Endothelial cell of umbilical vein (primary cell): Measurements from ENCODE around the gene RAB3D. TPM values are rescaled to one million over a fixed set of nuclear protein-coding genes. Genes with fewer than 3 reads are reported as not detected.

Experiments
- BruUV-seq: library from RNA; stranded (reverse); fragments of 400-500 nt; replicated peaks from 2 replicates; lab custom pipeline; 2021; lab: Mats Ljungman, UMichigan
- CTCF ChIA-PET: fragments of 300-600, 350-600 bp; sonication (Branson Sonifier 250); formaldehyde crosslinking; loops from one replicate; lab custom pipeline; 2021; ENCODE audit warnings: antibody characterized with exemption, inconsistent platforms; lab: Charles Lee
- POLR2A ChIA-PET: fragments of 300-600, 350-600 bp; sonication (Branson Sonifier 250); formaldehyde crosslinking; loops from one replicate; lab custom pipeline; 2021; ENCODE audit warnings: antibody characterized with exemption, inconsistent platforms; lab: Charles Lee
- DNase-seq: peaks from one replicate; pipeline ENCODE4 v3.0.0-alpha.2; 2011; ENCODE audit warnings: low read depth, low spot score
- FAIRE-seq: peaks from 2 replicates; lab custom pipeline; 2011; peaks lifted over from hg19 to GRCh38; lab: Jason Lieb, UNC
- H2AFZ ChIP-seq: 2 replicates; pipeline ENCODE4 v1.6.0; 2012; ENCODE audit warnings: low read depth, low read length, control low read depth, inconsistent platforms
- H3K27ac ChIP-seq: 2 replicates; pipeline ENCODE4 v1.5.1; 2011; ENCODE audit warnings: low read depth, mild to moderate bottlenecking, control low read depth, low read length, moderate library complexity; ENCODE audit not compliant: insufficient read depth
- H3K27me3 ChIP-seq, 2 experiments: 2 replicates each; pipeline versions ENCODE4 v1.6.0 to v1.6.1; 2011; ENCODE audit warnings: low read length in 2 of 2, mixed read lengths in 1 of 2; ENCODE audit not compliant: control insufficient read depth in 2 of 2, insufficient read depth in 2 of 2
- H3K36me3 ChIP-seq, 2 experiments: 2 replicates in 1 of 2; 3 replicates in 1 of 2; pipeline ENCODE4 v1.5.1; 2011; ENCODE audit warnings: low read length in 2 of 2, mild to moderate bottlenecking in 1 of 2, moderate library complexity in 1 of 2; ENCODE audit not compliant: control insufficient read depth in 2 of 2, insufficient read depth in 2 of 2; ENCODE audit errors: extremely low read depth in 1 of 2
- H3K4me1 ChIP-seq: 3 replicates; pipeline ENCODE4 v1.5.1; 2011; ENCODE audit warnings: mild to moderate bottlenecking, low read length; ENCODE audit not compliant: control insufficient read depth, insufficient read depth; ENCODE audit errors: extremely low read depth
- H3K4me2 ChIP-seq: 2 replicates; pipeline ENCODE4 v1.6.1; 2011; ENCODE audit warnings: low read length, control low read depth, mixed read lengths; ENCODE audit not compliant: insufficient read depth
- H3K4me3 ChIP-seq, 3 experiments: fragments of 200-600 bp in 1 of 3; sonication (generic), shearing (Covaris generic) in 1 of 3; replicated peaks in 1 of 3; 2 replicates each; pipeline ENCODE4 v1.5.1; 2011 to 2016; ENCODE audit warnings: control low read depth in 3 of 3, low read length in 3 of 3, mild to moderate bottlenecking in 2 of 3, inconsistent platforms in 1 of 3, low read depth in 1 of 3, moderate library complexity in 1 of 3; ENCODE audit not compliant: insufficient read depth in 1 of 3
- H3K79me2 ChIP-seq: 2 replicates; pipeline ENCODE4 v1.6.0; 2012; ENCODE audit warnings: low read length, inconsistent platforms; ENCODE audit not compliant: control insufficient read depth, insufficient read depth
- H3K9ac ChIP-seq: replicated peaks from 2 replicates; pipeline ENCODE3; 2011; ENCODE audit warnings: low read length, control low read depth; ENCODE audit not compliant: insufficient read depth; ENCODE audit errors: extremely low read depth
- H3K9me1 ChIP-seq: replicated peaks from 3 replicates; pipeline ENCODE4 v1.6.0; 2011; ENCODE audit warnings: mild to moderate bottlenecking, low read length; ENCODE audit not compliant: control insufficient read depth, insufficient read depth; ENCODE audit errors: extremely low read depth
- H3K9me3 ChIP-seq: replicated peaks from 2 replicates; pipeline ENCODE4 v1.5.1; 2012; ENCODE audit warnings: low read length, inconsistent platforms; ENCODE audit not compliant: control insufficient read depth, insufficient read depth
- H4K20me1 ChIP-seq: replicated peaks from 2 replicates; pipeline ENCODE3; 2011; ENCODE audit warnings: mild to moderate bottlenecking, low read length; ENCODE audit not compliant: control insufficient read depth, insufficient read depth; ENCODE audit errors: extremely low read depth
- CTCF ChIP-seq, 2 donors: IDR thresholded peaks; 1 replicate in 1 of 2; 2 replicates in 1 of 2; pipeline ENCODE4 v1.5.1; 2011; ENCODE audit warnings: low read length in 2 of 2, mild to moderate bottlenecking in 2 of 2, moderate library complexity in 2 of 2, control low read depth in 1 of 2, inconsistent platforms in 1 of 2, low read depth in 1 of 2; ENCODE audit not compliant: insufficient read depth in 1 of 2; ENCODE audit errors: extremely low read depth in 1 of 2
- EZH2 ChIP-seq: IDR thresholded peaks from 2 replicates; pipeline ENCODE4 v1.6.1; 2012; ENCODE audit warnings: borderline replicate concordance, low read depth, mild to moderate bottlenecking, moderate library complexity, low read length, inconsistent platforms; ENCODE audit not compliant: severe bottlenecking
- FOS ChIP-seq: IDR thresholded peaks from 2 replicates; pipeline ENCODE4 v1.6.1; 2011; ENCODE audit warnings: mild to moderate bottlenecking, low read length, moderate library complexity, borderline replicate concordance; ENCODE audit not compliant: insufficient read depth
- GATA2 ChIP-seq: IDR thresholded peaks from 2 replicates; pipeline ENCODE4 v1.7.0; 2011; ENCODE audit warnings: low read depth, mild to moderate bottlenecking, moderate library complexity, mixed read lengths, low read length; ENCODE audit not compliant: insufficient read length, insufficient read depth
- JUN ChIP-seq: IDR thresholded peaks from 2 replicates; pipeline ENCODE4 v1.6.1; 2011; ENCODE audit warnings: borderline replicate concordance, low read depth; ENCODE audit not compliant: insufficient read length, insufficient read depth
- MYC ChIP-seq: IDR thresholded peaks from one replicate; pipeline ENCODE4 v1.6.1; 2011; ENCODE audit warnings: mild to moderate bottlenecking, low read depth, low read length
- POLR2A ChIP-seq: IDR thresholded peaks from 2 replicates; pipeline ENCODE4 v1.6.1; 2012; ENCODE audit warnings: low read depth, mild to moderate bottlenecking, control low read depth, low read length
- POLR2AphosphoS5 ChIP-seq: IDR thresholded peaks from 2 replicates; pipeline ENCODE4 v1.6.1; 2012; ENCODE audit warnings: low read depth, mild to moderate bottlenecking, control low read depth, low read length, moderate library complexity; ENCODE audit not compliant: insufficient read depth
- dilution Hi-C: fragments of 300-500 bp; cut with MboI; formaldehyde crosslinking; loops from one replicate; pipeline ENCODE4 v1.15.0; 2019; ENCODE audit warnings: low sequenced_read_pairs; ENCODE audit not compliant: extremely low pct_ligation_motif_present
- intact Hi-C: fragments of 100-400 bp; cut with micrococcal nuclease; formaldehyde crosslinking; loops from one replicate; pipeline ENCODE4 v1.10.0; 2022
- polyA plus RNA-seq, 4 experiments: library from polyadenylated mRNA; depleted of rRNA in 3 of 4; stranded (reverse) in 3 of 4; unstranded in 1 of 4; fragments of >200 nt; gene quantifications; 2 replicates each; pipeline versions ENCODE4 v1.2.1 to v1.2.3, GENCODE V29; 2011 to 2012; ENCODE audit warnings: missing spikeins in 1 of 4
- total RNA-seq: library from RNA; stranded (reverse); gene quantifications from 2 replicates; pipeline ENCODE4 v1.2.3, GENCODE V29; 2021
- TF ChIP-seq, protein P1 (sequence below): IDR thresholded peaks from 2 replicates; pipeline ENCODE4 v1.6.1; 2011; ENCODE audit not compliant: insufficient read depth, insufficient read length

RAB3D gene
- total and polyA plus RNA-seq, 2 donors (not counting 3 experiments of a cell fraction or from before 2014, with no cell fraction given) = 35.4 to 48.2 TPM

- no peak overlapping the region for H3K4me3 ChIP-seq
- DNase-seq (no peak), FAIRE-seq (no peak)
- ChIA-PET POLR2A (no interaction called here), CTCF (no interaction called here)
- dilution Hi-C loops (no loop called here), intact Hi-C loops (no loop called here)
- no peaks in the 10 kb centered on the region for H3K79me2 ChIP-seq
- TF ChIP-seq JUN = no peak
- TF ChIP-seq, protein P1, sequence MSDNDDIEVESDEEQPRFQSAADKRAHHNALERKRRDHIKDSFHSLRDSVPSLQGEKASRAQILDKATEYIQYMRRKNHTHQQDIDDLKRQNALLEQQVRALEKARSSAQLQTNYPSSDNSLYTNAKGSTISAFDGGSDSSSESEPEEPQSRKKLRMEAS = no peak
- H3K4me2 ChIP-seq = no peak overlapping the region
- no peaks in the 10 kb centered on the region for H3K9me1 ChIP-seq
- H4K20me1 ChIP-seq = no peaks in the 10 kb centered on the region
- H3K9me3 ChIP-seq = no peaks in the 10 kb centered on the region
- H3K36me3 ChIP-seq = no peaks in the 10 kb centered on the region
- no peak overlapping the region for H3K27ac ChIP-seq
- no peak overlapping the region for H2AFZ ChIP-seq
- H3K27me3 ChIP-seq = peaks cover 0 to 1% of the 10 kb centered on the region in 2 experiments
- BruUV-seq = no TSS peak
- H3K4me1 ChIP-seq = no peaks in the 10 kb centered on the region
- H3K9ac ChIP-seq = no peak overlapping the region
Observed at GRCh38 chr19:11300811-11301120, 38.7 kb downstream of the RAB3D start.

DNA sequence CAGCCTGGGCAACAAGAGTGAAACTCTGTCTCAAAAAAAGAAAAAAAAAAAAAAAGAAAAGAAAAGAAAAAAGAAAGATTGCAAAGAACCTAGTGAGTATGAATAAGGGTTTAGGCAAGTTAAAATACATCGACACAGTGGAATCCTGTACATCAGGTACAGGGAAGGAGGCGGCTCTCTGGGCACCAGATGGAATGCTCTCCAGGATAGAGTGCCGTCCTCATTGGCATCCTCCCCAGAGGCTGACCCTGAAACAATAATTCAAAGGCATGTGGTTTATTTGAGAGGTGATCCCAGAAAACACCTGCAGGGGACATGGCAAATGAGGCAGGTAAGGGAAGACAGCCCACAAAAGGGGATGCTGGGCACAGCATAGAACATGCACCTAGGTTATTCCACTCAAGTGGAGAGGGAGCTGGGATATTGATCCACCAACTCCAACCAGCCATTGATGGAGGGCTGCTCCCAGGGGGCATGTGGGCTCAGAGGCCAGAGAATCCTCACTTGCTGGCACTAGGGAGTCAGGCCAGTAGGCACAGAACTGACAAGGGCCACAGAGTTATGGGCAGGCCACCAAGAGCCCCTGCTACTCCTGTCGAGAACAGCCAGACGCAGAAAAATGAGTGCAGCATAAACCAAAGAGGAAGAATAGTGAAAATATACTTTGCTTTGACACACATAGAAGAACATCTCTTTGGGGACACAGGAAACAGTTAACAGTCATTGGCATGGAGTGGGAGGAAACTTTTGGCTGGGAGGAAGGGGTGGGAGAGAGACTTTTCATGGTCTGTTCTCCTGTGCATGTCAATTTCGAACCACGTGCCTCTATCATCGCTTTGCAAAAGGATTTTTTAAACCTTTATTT lies 39.3 kb downstream of the RAB3D start:
- FAIRE-seq (no peak), DNase-seq (no peak)
- no peak overlapping the region for H3K4me3 ChIP-seq
- H3K9me1 ChIP-seq = no peaks in the 10 kb centered on the region
- H3K27ac ChIP-seq = no peak overlapping the region
- no peaks in the 10 kb centered on the region for H3K36me3 ChIP-seq
- H3K79me2 ChIP-seq = no peaks in the 10 kb centered on the region
- no peak overlapping the region for H3K4me2 ChIP-seq
- TF ChIP-seq GATA2 = no peak
- no peak for TF ChIP-seq EZH2
- no peak for TF ChIP-seq POLR2AphosphoS5
- TF ChIP-seq JUN = no peak
- TF ChIP-seq MYC = no peak
- TF ChIP-seq CTCF (IDR thresholded peaks at IDR 0.05; ENCODE audit: extremely low read depth in 1 of 2, insufficient read depth in 1 of 2, low read depth in 1 of 2, low read length in 2 of 2) = no peak
- no peak for TF ChIP-seq POLR2A
- no peak for TF ChIP-seq FOS
- H3K9ac ChIP-seq = no peak overlapping the region
- no peaks in the 10 kb centered on the region for H3K4me1 ChIP-seq
- no peaks in the 10 kb centered on the region for H4K20me1 ChIP-seq
- intact Hi-C loops = no loop called here
- ChIA-PET POLR2A (no interaction called here), CTCF (no interaction called here)
- H3K27me3 ChIP-seq = peaks cover 0 to 1% of the 10 kb centered on the region in 2 experiments
- dilution Hi-C loops = no loop called here
- BruUV-seq = no TSS peak
- no peak overlapping the region for H2AFZ ChIP-seq
- no peaks in the 10 kb centered on the region for H3K9me3 ChIP-seq
